Colonic mucosa (tissue), 4 donors: ENCODE measurements around the gene APOL3. TPM values are rescaled to one million over a fixed set of nuclear protein-coding genes. Genes with fewer than 3 reads are reported as not detected.

ENCODE experiments used
- DNase-seq: peaks from one replicate; pipeline ENCODE4 v3.0.0-alpha.2; 2020
- H3K27ac ChIP-seq: fragments of 200-600 bp; one replicate; pipeline ENCODE4 v1.8.0; 2021
- H3K27me3 ChIP-seq: fragments of 200-600 bp; one replicate; pipeline ENCODE4 v1.8.0; 2021
- H3K36me3 ChIP-seq: fragments of 200-600 bp; one replicate; pipeline ENCODE4 v1.8.0; 2021
- H3K4me1 ChIP-seq: fragments of 200-600 bp; one replicate; pipeline ENCODE4 v1.8.0; 2021; ENCODE audit warnings: mild to moderate bottlenecking
- H3K4me3 ChIP-seq: fragments of 200-600 bp; one replicate; pipeline ENCODE4 v1.8.0; 2021
- H3K9ac ChIP-seq, 2 donors: one replicate each; pipeline ENCODE4 v1.7.0; 2013; ENCODE audit warnings: control low read depth in 2 of 2, low read depth in 2 of 2, low read length in 2 of 2
- H3K9me3 ChIP-seq: fragments of 200-600 bp; one replicate; pipeline ENCODE4 v1.8.0; 2021
- CTCF ChIP-seq: fragments of 200-600 bp; IDR thresholded peaks from one replicate; pipeline ENCODE4 v1.8.0; 2022; ENCODE audit warnings: antibody characterized with exemption, mild to moderate bottlenecking
- intact Hi-C: fragments of 100-400 bp; cut with DNase I; formaldehyde crosslinking; loops from one replicate; pipeline ENCODE4 v1.14.1; 2022
- total RNA-seq, 2 donors: library from RNA; stranded (reverse); fragmentation: NEBNext Ultra II Directional in 1 of 2; extraction: Animal tissue kit (Norgen Biotek cat#: 25700) in 1 of 2; gene quantifications; one replicate each; pipeline ENCODE4 v1.2.1, GENCODE V29; 2021
- donor health status: healthy.
- donor health status: DM: no; HTN: no; CAD: no.
- donor health status: DM: no; HTN: no; CAD: no.

The APOL3 gene
- total RNA-seq, 2 donors from 2014 or later = 5.9 to 9.6 TPM

DNA sequence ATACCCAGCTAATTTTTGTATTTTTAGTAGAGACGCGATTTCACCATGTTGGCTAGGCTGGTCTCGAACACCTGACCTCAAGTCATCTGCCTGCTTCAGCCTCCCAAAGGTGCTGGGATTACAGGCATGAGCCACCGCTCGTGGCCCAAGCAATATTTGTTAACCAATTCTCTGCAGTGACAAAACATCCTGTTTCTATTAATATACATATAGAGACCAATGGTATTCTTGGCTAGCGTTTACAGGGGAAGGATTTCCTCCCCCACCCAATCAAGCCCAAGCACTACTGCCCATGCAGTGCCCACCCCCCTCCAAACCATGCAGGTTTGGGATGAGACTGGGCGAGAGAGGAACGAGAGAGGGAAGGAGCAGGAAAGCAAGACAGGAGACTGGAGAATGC, 53.1 kb downstream of the APOL3 start:
- no peak for DNase-seq
- H3K36me3 ChIP-seq = no peaks in the 10 kb centered on the region
- H3K9me3 ChIP-seq = no peaks in the 10 kb centered on the region
- TF ChIP-seq CTCF = no peak
- H3K27me3 ChIP-seq = no peaks in the 10 kb centered on the region
- H3K27ac ChIP-seq = no peak overlapping the region
- intact Hi-C loops = no loop called here
- no peaks in the 10 kb centered on the region for H3K4me1 ChIP-seq
- H3K9ac ChIP-seq = no peak overlapping the region
- no peak overlapping the region for H3K4me3 ChIP-seq

DNA sequence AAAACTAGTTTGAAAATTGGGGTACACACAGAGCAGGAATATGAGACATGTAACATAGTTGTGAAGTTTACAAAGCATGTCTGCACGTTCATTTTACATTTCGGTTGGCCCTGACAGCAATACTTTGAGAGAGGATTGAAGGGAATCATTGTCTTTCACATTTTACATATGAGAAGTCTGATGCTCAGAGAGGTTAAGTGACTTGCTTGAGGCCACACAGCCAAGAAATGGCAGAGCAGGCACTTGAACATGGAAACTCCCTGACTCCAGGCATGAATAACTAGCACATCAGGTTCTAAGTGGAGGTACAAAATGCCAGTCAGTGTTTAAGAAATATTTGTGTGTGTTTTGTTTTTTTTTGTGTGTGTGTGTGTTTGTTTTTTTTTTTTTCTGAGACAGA, 53.6 kb downstream of the APOL3 start:
- Histone ChIP-seq H3K36me3 (no peaks in the 10 kb centered on the region), H3K9me3 (no peaks in the 10 kb centered on the region), H3K9ac (no peak overlapping the region), H3K4me1 (no peaks in the 10 kb centered on the region), H3K4me3 (no peak overlapping the region), H3K27me3 (no peaks in the 10 kb centered on the region), H3K27ac (no peak overlapping the region)
- intact Hi-C loops = no loop called here
- no peak for TF ChIP-seq CTCF
- DNase-seq = no peak

DNA sequence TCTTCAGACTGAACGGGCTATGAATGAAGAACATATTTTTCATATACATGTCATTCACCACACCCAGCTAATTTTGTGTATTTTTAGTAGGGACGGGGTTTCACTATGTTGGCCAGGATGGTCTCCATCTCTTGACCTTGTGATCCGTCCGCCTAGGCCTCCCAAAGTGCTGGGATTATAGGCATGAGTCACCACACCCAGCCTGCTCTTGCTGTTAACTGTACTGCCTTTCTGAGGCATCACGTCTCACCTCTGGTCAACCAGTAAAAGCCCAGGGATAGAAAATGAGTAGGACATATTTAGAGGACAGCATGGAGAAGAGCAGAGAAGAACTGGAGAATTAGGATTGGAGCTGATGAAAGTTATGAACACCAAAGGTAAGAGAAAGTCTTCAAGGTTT, 55.6 kb downstream of the APOL3 start:
- no peak overlapping the region for H3K27ac ChIP-seq
- no peak for DNase-seq
- no peak overlapping the region for H3K9ac ChIP-seq
- no peaks in the 10 kb centered on the region for H3K36me3 ChIP-seq
- H3K4me1 ChIP-seq = no peaks in the 10 kb centered on the region
- H3K4me3 ChIP-seq = no peak overlapping the region
- intact Hi-C loops = no loop called here
- no peaks in the 10 kb centered on the region for H3K9me3 ChIP-seq
- H3K27me3 ChIP-seq = no peaks in the 10 kb centered on the region
- TF ChIP-seq CTCF = no peak

DNA sequence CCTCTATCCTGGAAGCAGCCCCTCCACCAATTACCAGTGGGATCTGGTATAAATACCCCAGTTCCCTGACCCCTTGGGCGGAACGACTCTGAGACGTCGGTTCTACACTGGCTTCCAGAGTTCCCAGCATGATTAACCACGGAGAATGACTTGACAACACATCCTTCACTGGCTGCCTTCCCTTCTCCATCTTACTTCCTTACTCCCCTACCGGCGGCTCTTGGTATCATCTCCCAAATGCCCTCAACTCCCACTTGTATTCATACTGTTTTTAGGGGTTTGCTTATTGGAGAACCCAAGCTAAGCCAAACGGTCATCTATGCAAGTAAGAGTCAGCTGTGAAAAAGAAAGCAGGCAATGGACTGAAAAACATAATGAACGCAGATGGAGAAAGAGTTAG, 56.1 kb downstream of the APOL3 start:
- intact Hi-C loops = no loop called here
- Histone ChIP-seq H3K9ac (no peak overlapping the region), H3K36me3 (no peaks in the 10 kb centered on the region), H3K27me3 (no peaks in the 10 kb centered on the region), H3K4me1 (no peaks in the 10 kb centered on the region), H3K4me3 (no peak overlapping the region), H3K9me3 (no peaks in the 10 kb centered on the region), H3K27ac (no peak overlapping the region)
- TF ChIP-seq CTCF = no peak
- no peak for DNase-seq

GRCh38 chr22:36103891-36104290, 56.7 kb downstream of the APOL3 start:
- no peaks in the 10 kb centered on the region for H3K27me3 ChIP-seq
- H3K4me1 ChIP-seq = no peaks in the 10 kb centered on the region
- no peak overlapping the region for H3K27ac ChIP-seq
- TF ChIP-seq CTCF = no peak
- intact Hi-C loops = no loop called here
- no peaks in the 10 kb centered on the region for H3K9me3 ChIP-seq
- DNase-seq = no peak
- H3K4me3 ChIP-seq = no peak overlapping the region
- no peaks in the 10 kb centered on the region for H3K36me3 ChIP-seq
- no peak overlapping the region for H3K9ac ChIP-seq

DNA sequence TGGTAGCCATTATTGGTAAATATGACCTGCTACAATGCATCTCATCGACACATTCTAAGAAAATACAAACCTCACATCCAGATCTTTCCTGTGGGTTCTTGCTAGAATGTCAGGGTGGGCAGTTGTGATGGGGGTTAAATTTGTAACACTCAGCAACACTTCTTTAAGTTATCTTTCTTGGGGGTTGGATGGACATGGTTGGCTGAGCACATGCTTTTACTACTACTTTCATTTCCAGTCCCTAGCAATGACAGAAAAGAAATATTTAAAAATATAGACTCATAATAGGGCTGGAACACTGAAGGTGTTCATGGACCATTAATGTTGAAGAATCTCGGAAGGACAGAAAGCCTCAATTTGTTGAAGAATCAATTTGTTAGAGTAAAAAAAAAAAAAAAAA, 57.6 kb downstream of the APOL3 start:
- no peak overlapping the region for H3K27ac ChIP-seq
- H3K27me3 ChIP-seq = no peaks in the 10 kb centered on the region
- H3K4me1 ChIP-seq = no peaks in the 10 kb centered on the region
- H3K9ac ChIP-seq = no peak overlapping the region
- H3K4me3 ChIP-seq = no peak overlapping the region
- no peak for TF ChIP-seq CTCF
- H3K36me3 ChIP-seq = no peaks in the 10 kb centered on the region
- intact Hi-C loops = no loop called here
- H3K9me3 ChIP-seq = no peaks in the 10 kb centered on the region
- no peak for DNase-seq
